ENCODE measurements around the gene ITPRIP. TPM values are rescaled to one million over a fixed set of nuclear protein-coding genes. Genes with fewer than 3 reads are reported as not detected.

Gene ITPRIP
- polyA plus RNA-seq, 3 donors from 2014 or later = 37.0 to 67.8 (median 53.3) TPM

DNA sequence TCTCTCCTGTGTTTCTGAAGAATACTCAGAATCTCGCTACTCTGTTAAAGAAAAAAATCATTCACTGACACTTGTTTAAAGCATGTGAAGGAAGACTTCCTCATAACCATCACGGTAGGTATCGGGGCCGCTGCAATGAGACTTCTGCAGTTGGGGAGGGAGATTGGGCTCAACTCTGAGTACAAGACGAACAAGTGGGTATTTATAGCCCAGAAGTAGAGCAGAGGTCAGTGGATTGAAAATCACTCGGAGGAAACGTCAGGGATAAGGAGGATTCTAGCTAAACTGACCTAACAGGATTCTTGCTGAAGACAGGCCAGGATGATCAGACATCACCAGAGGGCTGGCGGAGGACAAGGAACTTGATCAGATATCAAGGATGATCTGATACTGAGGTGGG is 33.3 kb downstream of the ITPRIP start:
- peaks cover 0 to 2% (median 0%) of the 10 kb centered on the region in 6 donors for H3K9me3 Mint-ChIP-seq
- DNase-seq = no peak
- H3K36me3 Mint-ChIP-seq = peaks cover 0 to 5% (median 0%) of the 10 kb centered on the region in 3 donors
- H3K4me1 Mint-ChIP-seq = peaks cover 93 to 96% of the 10 kb centered on the region in 2 donors
- H3K27me3 Mint-ChIP-seq (ENCODE audit: low read depth in 3 of 3) = peaks cover 24 to 44% (median 42%) of the 10 kb centered on the region in 3 donors
- H3K27ac Mint-ChIP-seq = peak overlapping the region; percentile 67 to 97 (median 91)
- H3K4me3 Mint-ChIP-seq = peak overlapping the region; percentile 46 to 85 (median 67)

DNA sequence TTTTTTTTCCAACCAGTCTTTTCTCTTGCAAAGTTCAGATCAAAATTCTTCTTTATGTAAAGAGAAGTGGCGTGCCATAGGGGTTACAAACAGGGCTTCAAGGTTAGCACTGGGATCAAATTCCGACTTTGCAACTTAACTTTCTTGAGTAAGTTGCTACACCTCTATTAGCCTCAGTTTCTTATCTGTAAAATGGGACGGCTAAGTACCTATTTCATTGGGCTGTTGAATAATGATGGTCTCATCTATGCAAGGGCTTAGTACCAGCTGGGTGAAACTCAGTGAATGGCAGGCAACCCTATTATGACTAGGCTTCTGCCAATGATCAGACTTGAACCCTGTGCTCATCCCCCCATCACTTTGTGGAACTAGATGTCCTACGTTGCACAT is 33.9 kb downstream of the ITPRIP start:
- Mint-ChIP-seq H3K27ac (peak overlapping the region; percentile 67 to 97 (median 91)), H3K36me3 (peaks cover 0 to 5% (median 0%) of the 10 kb centered on the region in 3 donors), H3K27me3 (ENCODE audit: low read depth in 3 of 3) (peaks cover 24 to 43% (median 40%) of the 10 kb centered on the region in 3 donors), H3K4me3 (peak overlapping the region; percentile 67 to 85 (median 74)), H3K9me3 (peaks cover 0 to 2% (median 0%) of the 10 kb centered on the region in 6 donors), H3K4me1 (peaks cover 90 to 91% of the 10 kb centered on the region in 2 donors)
- no peak for DNase-seq

DNA sequence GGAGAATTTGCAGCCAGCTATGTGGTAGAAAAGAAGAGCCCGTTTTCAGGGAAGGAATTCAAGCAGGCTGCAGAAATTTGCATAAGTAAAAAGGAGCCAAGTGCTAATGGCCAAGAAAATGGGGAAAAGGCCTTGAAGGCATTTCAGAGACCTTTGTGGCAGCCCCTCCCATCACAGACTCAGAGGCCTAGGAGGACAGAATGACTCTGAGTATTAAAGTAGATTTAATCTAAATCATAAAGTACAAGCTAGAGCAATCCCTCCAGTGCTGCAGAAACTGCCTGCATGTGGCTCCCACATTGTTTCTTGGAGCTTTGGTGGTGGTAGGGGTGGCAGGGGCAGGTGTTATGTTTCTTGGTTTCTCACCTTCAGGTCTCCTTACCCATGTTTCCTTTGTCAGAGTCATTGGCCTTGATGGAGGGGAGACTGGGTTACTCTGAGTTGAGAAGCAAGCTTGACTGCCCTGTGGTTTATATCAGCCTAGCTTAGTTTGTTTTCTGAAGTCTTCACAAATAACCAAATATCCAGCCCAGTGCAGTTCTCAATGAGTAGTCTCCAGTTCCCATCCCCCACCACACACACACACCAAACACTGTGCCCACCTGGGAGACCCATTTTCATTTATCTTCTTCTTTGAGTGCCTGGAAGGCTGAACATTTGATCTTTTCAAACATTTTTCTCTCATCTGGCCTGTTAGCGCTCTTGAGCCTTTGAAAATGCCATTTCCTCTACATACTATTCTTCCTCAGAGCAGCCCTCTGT is 34.5 kb downstream of the ITPRIP start:
- Mint-ChIP-seq H3K4me3 (peak overlapping the region; percentile 67 to 85 (median 74)), H3K27me3 (ENCODE audit: low read depth in 3 of 3) (peaks cover 24 to 39% (median 37%) of the 10 kb centered on the region in 3 donors), H3K4me1 (peaks cover 85 to 87% of the 10 kb centered on the region in 2 donors), H3K36me3 (peaks cover 0 to 5% (median 0%) of the 10 kb centered on the region in 3 donors), H3K27ac (peak overlapping the region; percentile 67 to 97 (median 91)), H3K9me3 (peaks cover 0 to 2% (median 0%) of the 10 kb centered on the region in 6 donors)
- peak; percentile 76 to 80 (median 79) for DNase-seq

DNA sequence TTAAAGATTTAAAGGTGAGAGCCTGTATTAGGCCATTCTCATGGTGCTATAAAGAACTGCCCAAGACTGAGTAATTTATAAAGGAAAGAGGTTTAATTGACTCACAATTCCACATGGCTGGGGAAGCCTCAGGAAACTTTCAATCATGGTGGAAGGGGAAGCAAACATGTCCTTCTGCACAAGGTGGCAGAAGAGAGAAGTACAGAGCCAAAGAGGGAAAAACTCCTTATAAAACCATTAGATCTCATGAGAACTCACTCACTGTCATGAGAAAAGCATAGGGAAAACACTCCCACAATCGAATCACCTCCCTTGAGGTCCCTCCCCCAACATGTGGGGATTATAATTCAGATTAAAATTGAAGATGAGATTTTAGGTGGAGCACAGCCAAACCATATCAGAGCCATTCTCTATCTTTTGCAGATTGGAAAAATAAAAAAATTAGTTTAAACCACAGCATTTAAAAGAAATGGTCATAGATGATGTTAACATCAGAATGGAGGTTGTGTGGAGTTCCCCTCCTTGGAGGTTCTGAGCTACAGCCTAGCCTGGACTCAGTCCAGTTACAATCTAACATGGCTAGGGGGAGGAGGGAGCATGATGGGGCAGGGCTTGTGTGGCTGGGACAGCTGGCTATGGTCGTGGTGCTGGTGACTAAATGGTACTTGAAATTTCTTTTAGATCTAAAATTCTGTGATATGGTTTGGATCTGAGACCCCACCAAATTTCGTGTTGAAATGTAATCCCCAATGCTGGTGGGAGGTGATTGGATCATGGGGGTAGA is 36.2 kb downstream of the ITPRIP start:
- peaks cover 0 to 2% (median 0%) of the 10 kb centered on the region in 6 donors for H3K9me3 Mint-ChIP-seq
- peaks cover 21 to 23% (median 22%) of the 10 kb centered on the region in 3 donors for H3K27me3 Mint-ChIP-seq (ENCODE audit: low read depth in 3 of 3)
- peak overlapping the region in 3 of 5 donors; percentile 14 to 57 (median 34) for H3K4me3 Mint-ChIP-seq
- no peak for DNase-seq
- peak overlapping the region in 5 of 6 donors; percentile 17 to 74 (median 52) for H3K27ac Mint-ChIP-seq
- H3K36me3 Mint-ChIP-seq = no peaks in the 10 kb centered on the region
- peaks cover 75 to 79% of the 10 kb centered on the region in 2 donors for H3K4me1 Mint-ChIP-seq

DNA sequence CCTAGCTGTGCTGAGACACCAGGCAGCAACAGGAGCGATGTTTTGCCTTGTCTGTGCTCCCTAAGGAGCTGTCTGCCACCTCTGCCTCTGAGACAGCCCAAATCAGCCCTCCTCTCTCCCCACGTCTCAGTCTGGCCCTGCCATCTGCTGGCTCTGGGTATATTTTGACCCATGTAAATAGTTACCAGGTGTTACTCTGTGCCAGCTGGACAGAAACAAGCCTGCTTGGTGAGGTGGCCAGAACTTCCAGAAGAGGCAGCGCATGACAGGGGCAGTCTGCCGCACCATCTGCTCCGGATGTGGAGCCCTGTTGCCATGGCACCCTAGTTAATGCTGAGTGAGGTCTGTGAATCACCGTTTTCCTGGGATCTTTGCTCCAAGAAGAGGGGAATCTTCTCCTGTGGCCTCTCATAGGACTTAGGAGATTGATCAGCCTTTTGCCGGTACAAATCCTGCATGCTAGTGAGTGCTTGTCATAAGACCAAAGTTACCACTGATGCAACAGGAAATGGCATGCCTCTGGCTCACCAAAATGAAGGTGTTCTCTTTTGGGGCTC is 37.5 kb downstream of the ITPRIP start:
- no peaks in the 10 kb centered on the region for H3K36me3 Mint-ChIP-seq
- no peak for DNase-seq
- H3K27me3 Mint-ChIP-seq (ENCODE audit: low read depth in 3 of 3) = peaks cover 11 to 16% (median 14%) of the 10 kb centered on the region in 3 donors
- peaks cover 0 to 2% (median 0%) of the 10 kb centered on the region in 6 donors for H3K9me3 Mint-ChIP-seq
- peak overlapping the region in 5 of 6 donors; percentile 7 to 80 (median 64) for H3K27ac Mint-ChIP-seq
- H3K4me3 Mint-ChIP-seq = peak overlapping the region; percentile 14 to 64 (median 53)
- peaks cover 62 to 66% of the 10 kb centered on the region in 2 donors for H3K4me1 Mint-ChIP-seq

DNA sequence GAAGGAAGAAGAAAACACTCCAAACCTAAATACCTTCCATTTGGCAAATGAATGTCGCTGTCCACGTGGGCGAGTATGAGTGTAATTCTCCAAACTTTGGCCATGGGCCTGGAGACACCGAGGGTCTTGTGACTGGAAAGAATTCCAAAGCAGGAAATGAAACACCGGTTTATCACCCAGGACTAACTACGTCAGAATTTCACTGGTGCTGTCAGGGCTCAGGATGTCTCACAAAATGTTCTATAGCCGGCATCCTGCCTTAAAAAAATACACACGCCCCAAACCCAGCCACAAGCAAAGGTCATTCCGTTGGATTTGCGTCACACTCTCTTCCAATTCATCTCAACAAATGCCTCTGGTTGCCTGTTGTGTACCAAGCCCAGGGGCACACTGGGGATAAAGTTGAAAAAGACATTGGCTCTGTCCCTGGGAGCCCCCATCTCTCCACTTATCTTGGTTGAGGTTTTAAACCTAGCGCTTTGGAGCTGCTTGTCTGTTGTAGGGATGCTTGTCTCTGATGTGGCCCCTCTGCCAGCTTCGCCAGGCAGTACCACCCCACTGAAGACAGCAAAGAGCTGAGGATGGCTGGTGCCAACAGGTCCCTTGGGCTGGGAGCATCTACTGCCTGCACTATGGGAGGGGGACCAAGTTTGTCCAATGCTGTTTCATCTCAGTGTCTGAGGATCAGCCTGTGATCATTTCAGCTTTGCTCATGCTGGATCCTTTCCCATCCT is 38.1 kb downstream of the ITPRIP start:
- Mint-ChIP-seq H3K27ac (peak overlapping the region in 1 of 6 donors; percentile 62), H3K4me3 (peak overlapping the region in 1 of 5 donors; percentile 57)

DNA sequence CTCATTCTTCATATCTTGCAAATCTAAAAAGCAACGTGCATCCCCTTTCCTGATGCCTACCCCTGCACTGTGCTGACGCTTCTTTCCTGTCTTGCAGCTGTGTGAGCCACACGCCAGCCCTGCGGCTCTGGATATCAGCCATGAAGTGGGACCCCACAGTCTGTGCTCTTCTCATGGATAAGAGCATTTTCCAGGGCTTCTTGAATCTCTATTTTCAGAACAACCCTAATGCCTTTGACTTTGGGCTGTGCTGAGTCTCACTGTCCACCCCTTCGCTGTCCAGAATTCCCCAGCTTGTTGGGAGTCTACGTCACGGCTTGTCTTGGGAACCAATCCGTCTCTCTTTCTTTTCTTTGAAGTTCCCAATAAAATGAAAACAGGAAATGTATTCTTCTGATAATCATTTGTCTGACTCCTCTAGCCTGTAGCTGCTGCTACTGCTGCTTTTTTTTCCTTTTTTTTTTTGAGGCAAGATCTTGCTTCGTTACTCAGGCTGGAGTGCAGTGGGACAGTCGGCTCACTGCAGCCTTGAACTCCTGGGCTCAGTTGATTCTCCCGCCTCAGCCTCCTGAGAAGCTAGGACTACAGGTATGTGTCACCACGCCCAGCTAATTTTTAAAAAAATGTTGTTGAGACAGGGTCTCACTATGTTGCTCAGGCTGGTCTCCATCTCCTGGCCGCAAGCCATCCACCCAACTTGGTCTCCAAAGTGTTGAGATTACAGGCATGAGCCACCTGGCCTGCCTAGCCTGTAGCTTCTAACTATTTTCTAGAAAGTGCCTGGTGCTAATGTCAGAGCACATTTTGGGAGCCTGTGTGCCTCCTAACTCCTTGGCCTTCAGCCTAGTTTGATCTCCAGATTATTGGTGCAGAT is 39.0 kb downstream of the ITPRIP start:
- peaks cover 4 to 8% (median 8%) of the 10 kb centered on the region in 3 donors for H3K27me3 Mint-ChIP-seq (ENCODE audit: low read depth in 3 of 3)

More for the DNA sequence above, 38.1 kb downstream of the ITPRIP start:
- Mint-ChIP-seq H3K36me3 (no peaks in the 10 kb centered on the region), H3K4me1 (peaks cover 55 to 60% of the 10 kb centered on the region in 2 donors), H3K27me3 (ENCODE audit: low read depth in 3 of 3) (peaks cover 7 to 12% (median 10%) of the 10 kb centered on the region in 3 donors), H3K9me3 (peaks cover 0 to 2% (median 0%) of the 10 kb centered on the region in 6 donors)
- no peak for DNase-seq

DNA sequence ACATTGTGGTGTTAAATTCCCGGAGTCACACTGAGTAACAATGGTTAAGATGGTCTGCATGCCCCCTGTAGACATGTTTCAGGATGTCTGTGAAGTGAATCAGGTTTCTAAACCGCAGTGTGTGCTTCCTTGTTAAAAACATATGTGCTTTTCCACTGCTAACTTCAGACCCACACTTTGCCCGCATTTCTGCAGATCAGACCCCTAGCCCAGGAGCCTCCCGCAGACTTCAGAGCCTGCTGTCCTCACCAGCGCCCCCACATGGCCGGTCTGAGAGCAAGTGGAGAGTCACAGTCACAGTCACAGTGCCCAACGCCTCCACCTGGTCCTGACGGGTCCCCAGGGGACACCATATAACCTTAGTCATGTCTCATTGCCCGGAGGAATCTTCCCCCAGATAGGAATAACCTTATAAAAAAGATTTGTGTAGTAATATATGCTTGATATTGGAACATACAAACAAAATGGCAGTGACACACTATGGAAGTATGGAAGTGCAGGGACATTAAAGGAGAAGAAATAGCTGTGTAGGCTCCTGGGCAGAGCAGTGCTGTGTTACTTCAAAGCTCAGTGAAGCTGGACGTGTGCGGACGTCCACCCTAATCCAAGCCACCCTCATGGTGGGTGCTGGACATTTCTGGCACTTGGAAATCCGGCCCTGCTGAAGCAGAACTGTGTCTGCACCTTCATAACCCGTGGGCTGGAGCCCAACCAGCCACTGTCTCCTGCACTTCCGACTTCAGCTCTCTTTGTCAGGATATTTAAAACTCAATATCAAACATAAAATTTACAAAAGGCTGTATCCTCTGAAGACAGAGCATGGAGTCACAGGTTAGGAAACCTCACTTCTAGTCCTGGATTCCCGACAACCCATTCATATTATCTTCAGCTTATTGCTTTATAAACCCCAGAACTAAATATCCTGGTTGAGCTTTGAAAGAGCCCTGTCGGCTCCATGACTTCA is 40.3 kb downstream of the ITPRIP start:
- DNase-seq = no peak
- Mint-ChIP-seq H3K27me3 (ENCODE audit: low read depth in 3 of 3) (peaks cover 4 to 5% (median 5%) of the 10 kb centered on the region in 3 donors), H3K9me3 (peaks cover 0 to under 1% (median 0%) of the 10 kb centered on the region in 6 donors), H3K4me3 (peak overlapping the region in 1 of 5 donors; percentile 42), H3K27ac (peak overlapping the region in 3 of 6 donors; percentile 20 to 42 (median 33)), H3K4me1 (peaks cover 34 to 38% of the 10 kb centered on the region in 2 donors), H3K36me3 (no peaks in the 10 kb centered on the region)

More for the DNA sequence above, 39.0 kb downstream of the ITPRIP start:
- H3K27ac Mint-ChIP-seq = peak overlapping the region in 1 of 6 donors; percentile 13
- no peaks in the 10 kb centered on the region for H3K36me3 Mint-ChIP-seq
- H3K9me3 Mint-ChIP-seq = peaks cover 0 to 2% (median 0%) of the 10 kb centered on the region in 6 donors
- DNase-seq = no peak
- peaks cover 46 to 51% of the 10 kb centered on the region in 2 donors for H3K4me1 Mint-ChIP-seq
- no peak overlapping the region for H3K4me3 Mint-ChIP-seq

DNA sequence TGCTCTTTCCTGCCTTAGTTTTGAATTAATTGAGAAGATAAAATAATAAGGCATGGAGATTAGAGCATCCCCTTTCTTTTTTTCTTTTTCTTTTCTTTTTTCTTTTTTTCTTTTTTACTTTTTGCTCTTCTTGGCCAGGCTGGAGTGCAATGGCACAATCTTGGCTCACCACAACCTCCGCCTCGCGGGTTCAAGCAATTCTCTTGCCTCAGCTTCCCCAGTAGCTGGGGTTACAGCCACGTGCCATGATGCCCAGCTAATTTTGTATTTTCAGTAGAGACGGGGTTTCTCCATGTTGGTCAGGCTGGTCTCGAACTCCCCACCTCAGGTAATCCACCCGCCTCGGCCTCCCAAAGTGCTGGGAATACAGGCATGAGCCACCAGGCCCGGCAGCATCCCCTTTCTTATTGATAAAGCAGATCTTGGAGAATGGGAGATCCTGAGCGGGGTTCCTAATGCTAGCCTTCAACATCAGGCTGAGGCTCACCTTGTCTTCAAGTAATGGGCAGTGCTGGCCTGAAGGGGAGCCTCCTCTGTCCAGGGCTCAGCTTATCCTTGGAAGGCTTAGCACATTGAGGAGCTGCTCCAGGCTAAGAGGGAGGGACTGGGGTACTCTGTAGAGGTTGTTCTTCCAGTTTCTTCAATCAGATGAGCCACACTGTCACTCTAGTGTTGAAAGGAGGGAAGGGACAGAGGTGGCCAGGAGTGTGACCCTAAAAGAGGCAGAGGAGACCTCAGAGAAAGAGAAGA is 41.4 kb downstream of the ITPRIP start:
- H3K36me3 Mint-ChIP-seq = no peaks in the 10 kb centered on the region
- H3K4me3 Mint-ChIP-seq = no peak overlapping the region
- peaks cover 22 to 27% of the 10 kb centered on the region in 2 donors for H3K4me1 Mint-ChIP-seq
- H3K27ac Mint-ChIP-seq = peak overlapping the region in 1 of 6 donors; percentile 42
- no peaks in the 10 kb centered on the region for H3K9me3 Mint-ChIP-seq
- DNase-seq = no peak
- peaks cover 0 to 5% (median 4%) of the 10 kb centered on the region in 3 donors for H3K27me3 Mint-ChIP-seq (ENCODE audit: low read depth in 3 of 3)

DNA sequence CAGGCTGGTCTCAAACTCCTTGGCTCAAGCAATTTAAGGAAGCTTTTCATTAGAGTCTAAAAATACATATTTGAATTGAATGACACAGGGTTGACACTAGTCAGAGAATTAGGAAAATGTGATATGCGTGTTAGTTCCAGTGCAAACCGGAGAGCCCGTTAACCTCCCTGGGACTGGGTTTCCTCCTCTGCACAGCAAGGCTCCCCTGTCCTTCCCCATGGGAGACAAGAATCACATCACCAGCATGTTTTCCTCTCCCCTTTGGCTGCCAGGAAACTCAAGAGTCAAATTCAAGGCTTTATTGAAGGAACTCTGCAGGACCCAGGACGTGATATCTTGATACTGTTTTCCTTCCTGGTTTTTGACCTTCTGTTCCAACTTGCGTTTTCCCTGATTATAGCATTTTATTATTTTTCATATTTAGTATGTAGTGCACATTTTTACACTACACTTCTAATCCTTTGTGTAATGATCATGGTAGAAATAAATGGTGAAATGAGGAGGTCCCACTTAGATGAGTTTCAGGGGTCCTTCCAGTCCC is 44.4 kb downstream of the ITPRIP start:
- no peak overlapping the region for H3K27ac Mint-ChIP-seq
- peaks cover 0 to 3% (median 0%) of the 10 kb centered on the region in 3 donors for H3K36me3 Mint-ChIP-seq
- no peak for DNase-seq
- no peak overlapping the region for H3K4me3 Mint-ChIP-seq
- H3K9me3 Mint-ChIP-seq = no peaks in the 10 kb centered on the region
- H3K27me3 Mint-ChIP-seq (ENCODE audit: low read depth in 3 of 3) = peaks cover 0 to 11% (median 9%) of the 10 kb centered on the region in 3 donors
- peaks cover 10 to 20% of the 10 kb centered on the region in 2 donors for H3K4me1 Mint-ChIP-seq
